SK-N-SH (cell line): ENCODE data around the gene VPS13C. TPM values are rescaled to one million over a fixed set of nuclear protein-coding genes. Genes with fewer than 3 reads are reported as not detected.
A peak's percentile ranks its signal among the peaks of the same experiment; 100 is the strongest.

Experiments used
- CTCF ChIA-PET: fragments of 300-600, 350-600 bp; formaldehyde crosslinking; extraction: SDS; loops from one replicate; lab custom pipeline; 2021; lab: Yijun Ruan, JAX
- POLR2A ChIA-PET: fragments of 350-600 bp; sonication (Branson Sonifier 250); formaldehyde crosslinking; extraction: SDS; loops from one replicate; lab custom pipeline; 2020; ENCODE audit warnings: antibody characterized with exemption, inconsistent platforms; lab: Yijun Ruan, JAX
- DNase-seq: peaks from one replicate; pipeline ENCODE4 v3.0.0; 2012
- H2AFZ ChIP-seq: fragments of 200-600 bp; sonication (generic); 2 replicates; pipeline ENCODE4 v1.8.1; 2016; ENCODE audit warnings: antibody characterized with exemption, mild to moderate bottlenecking, low read depth
- H3F3A ChIP-seq: fragments of 200-600 bp; sonication (generic); replicated peaks from 2 replicates; pipeline ENCODE3; 2016; ENCODE audit warnings: antibody characterized with exemption, mild to moderate bottlenecking; ENCODE audit not compliant: insufficient read depth
- H3K27ac ChIP-seq, 2 experiments: fragments of 200-500 bp in 1 of 2; fragments of 200-600 bp in 1 of 2; sonication (Bioruptor generic) in 1 of 2; sonication (generic), shearing (Covaris generic) in 1 of 2; 2 replicates each; pipeline versions ENCODE4 v1.5.1 to v1.6.1; 2014 to 2016; ENCODE audit warnings: low read depth in 2 of 2, inconsistent platforms in 1 of 2, low read length in 1 of 2, mild to moderate bottlenecking in 1 of 2, mixed read lengths in 1 of 2
- H3K27me3 ChIP-seq: fragments of 200-600 bp; sonication (generic), shearing (Covaris generic); 2 replicates; pipeline ENCODE4 v1.6.1; 2016; ENCODE audit warnings: mixed run types; ENCODE audit not compliant: insufficient read depth
- H3K36me3 ChIP-seq, 2 experiments: fragments of 200-500 bp in 1 of 2; fragments of 200-600 bp in 1 of 2; sonication (Bioruptor generic) in 1 of 2; sonication (generic) in 1 of 2; replicated peaks in 1 of 2; 2 replicates each; pipeline versions ENCODE3 to v1.5.1; 2014 to 2016; ENCODE audit warnings: low read length in 1 of 2, mild to moderate bottlenecking in 1 of 2; ENCODE audit not compliant: insufficient read depth in 2 of 2, control insufficient read depth in 1 of 2
- H3K4me1 ChIP-seq, 2 experiments: fragments of 200-500 bp in 1 of 2; fragments of 200-600 bp in 1 of 2; sonication (Bioruptor generic) in 1 of 2; sonication (generic), shearing (Covaris generic) in 1 of 2; 2 replicates each; pipeline versions ENCODE4 v1.5.1 to v1.6.1; 2014 to 2016; ENCODE audit warnings: low read depth in 1 of 2, low read length in 1 of 2, mixed run types in 1 of 2; ENCODE audit not compliant: insufficient read depth in 2 of 2, control insufficient read depth in 1 of 2
- H3K4me2 ChIP-seq: fragments of 200-600 bp; sonication (generic), shearing (Covaris generic); 2 replicates; pipeline ENCODE4 v1.6.1; 2017; ENCODE audit warnings: mixed run types
- H3K4me3 ChIP-seq, 2 experiments: fragments of 200-500 bp in 1 of 2; fragments of 200-600 bp in 1 of 2; sonication (Bioruptor generic) in 1 of 2; sonication (generic), shearing (Covaris generic) in 1 of 2; 2 replicates each; pipeline versions ENCODE4 v1.5.1 to v1.8.1; 2014 to 2016; ENCODE audit warnings: low read depth in 2 of 2, inconsistent platforms in 1 of 2, low read length in 1 of 2, mild to moderate bottlenecking in 1 of 2, mixed read lengths in 1 of 2, moderate library complexity in 1 of 2
- H3K79me2 ChIP-seq: fragments of 200-600 bp; sonication (generic); 2 replicates; pipeline ENCODE4 v1.8.1; 2017; ENCODE audit warnings: mild to moderate bottlenecking; ENCODE audit not compliant: insufficient read depth
- H3K9ac ChIP-seq: fragments of 200-600 bp; sonication (generic); 2 replicates; pipeline ENCODE4 v1.6.1; 2017; ENCODE audit warnings: mixed run types
- H3K9me2 ChIP-seq: fragments of 200-600 bp; sonication (generic); 2 replicates; pipeline ENCODE4 v1.6.1; 2017; ENCODE audit warnings: mixed run types
- H3K9me3 ChIP-seq: fragments of 200-600 bp; sonication (generic); 2 replicates; pipeline ENCODE4 v1.6.1; 2017; ENCODE audit warnings: mixed run types, mild to moderate bottlenecking, moderate library complexity
- H4K20me1 ChIP-seq: fragments of 200-600 bp; sonication (generic); 2 replicates; pipeline ENCODE4 v1.6.1; 2017; ENCODE audit warnings: mild to moderate bottlenecking, mixed run types; ENCODE audit not compliant: insufficient read depth
- CTCF ChIP-seq: fragments of 200-600 bp; sonication (generic); IDR thresholded peaks from 2 replicates; pipeline ENCODE4 v1.6.1; 2017; ENCODE audit warnings: antibody characterized with exemption, mild to moderate bottlenecking, moderate library complexity
- EP300 ChIP-seq, 2 experiments: IDR thresholded peaks; 2 replicates each; pipeline versions ENCODE4 v1.4.0 to v1.6.1; 2012; ENCODE audit warnings: borderline replicate concordance in 1 of 2, low read depth in 1 of 2, low read length in 1 of 2
- FOSL2 ChIP-seq: IDR thresholded peaks from 2 replicates; pipeline ENCODE4 v1.4.0; 2012; ENCODE audit warnings: low read depth, mild to moderate bottlenecking, moderate library complexity, borderline replicate concordance
- GATA2 ChIP-seq: sonication (generic); formaldehyde crosslinking; IDR thresholded peaks from 2 replicates; pipeline ENCODE4 v1.5.0; 2020; ENCODE audit warnings: mild to moderate bottlenecking, missing genetic modification reagents
- JUND ChIP-seq: IDR thresholded peaks from 2 replicates; pipeline ENCODE4 v1.4.0; 2012
- MAX ChIP-seq: IDR thresholded peaks from 2 replicates; pipeline ENCODE4 v1.4.0; 2012; ENCODE audit warnings: low read depth
- MXI1 ChIP-seq: IDR thresholded peaks from 2 replicates; pipeline ENCODE4 v1.6.1; 2012; ENCODE audit warnings: mild to moderate bottlenecking, low read depth, low read length, improper control_type of control experiment
- NFIC ChIP-seq: IDR thresholded peaks from 2 replicates; pipeline ENCODE4 v1.4.0; 2012; ENCODE audit warnings: borderline replicate concordance
- PBX3 ChIP-seq: IDR thresholded peaks from 2 replicates; pipeline ENCODE4; 2012
- POLR2AphosphoS5 ChIP-seq: IDR thresholded peaks from 2 replicates; pipeline ENCODE4 v1.6.1; 2012; ENCODE audit warnings: low read depth, low read length
- RFX5 ChIP-seq: IDR thresholded peaks from 2 replicates; pipeline ENCODE4 v1.6.1; 2012; ENCODE audit warnings: mild to moderate bottlenecking, improper control_type of control experiment, low read length
- RXRA ChIP-seq: IDR thresholded peaks from 2 replicates; pipeline ENCODE4 v1.4.0; 2012; ENCODE audit warnings: low read depth, mild to moderate bottlenecking, borderline replicate concordance
- TEAD4 ChIP-seq: IDR thresholded peaks from 2 replicates; pipeline ENCODE4 v1.4.0; 2012; ENCODE audit warnings: mild to moderate bottlenecking, borderline replicate concordance; ENCODE audit not compliant: insufficient read depth
- USF2 ChIP-seq: fragments of 150-350 bp; IDR thresholded peaks from 2 replicates; pipeline ENCODE4 v1.6.1; 2017; ENCODE audit warnings: antibody characterized with exemption, low read length, low read depth, borderline replicate concordance
- WGBS: methylation state at CpG from one replicate; pipeline ENCODE4 v1.1.6; 2017; ENCODE audit warnings: low lambda C conversion rate; 5-methylcytosine and 5-hydroxymethylcytosine counted together
- polyA plus RNA-seq, 3 experiments: library from polyadenylated mRNA; depleted of rRNA; stranded (reverse); fragments of >200 nt; gene quantifications; 2 replicates each; pipeline ENCODE4 v1.2.3, GENCODE V29; 2012
- TF ChIP-seq, protein P1 (sequence below): fragments of 150-350 bp; IDR thresholded peaks from 2 replicates; pipeline ENCODE4 v1.6.1; 2016; ENCODE audit warnings: mild to moderate bottlenecking, low read depth, low read length

VPS13C gene
- polyA plus RNA-seq, 1 of the 3 experiments (the other 2 are of a cell fraction) = 5.7 TPM

DNA sequence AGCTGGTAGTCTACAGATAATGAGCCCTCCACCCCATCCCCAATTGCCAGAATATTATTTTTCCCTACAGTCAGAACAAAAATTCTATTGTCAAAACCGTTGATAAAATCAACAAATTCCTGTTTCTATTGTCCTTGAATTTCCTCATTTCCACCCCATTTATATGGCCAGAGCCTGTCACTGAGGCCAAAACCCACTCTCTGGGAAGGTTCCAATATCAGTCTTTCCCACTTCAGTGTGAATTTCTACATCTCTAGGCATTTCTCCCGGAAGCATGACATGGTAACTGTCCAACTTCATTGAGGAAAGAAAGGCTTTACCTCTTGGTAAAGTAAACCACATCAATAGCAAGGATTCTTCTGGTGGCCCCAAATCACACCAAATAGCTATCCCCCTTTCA lies 48.2 kb upstream of the VPS13C start:
- H3K79me2 ChIP-seq = no peaks in the 10 kb centered on the region
- POLR2A ChIA-PET = no interaction called here
- no peak overlapping the region for H3K4me3 ChIP-seq
- no peak for DNase-seq
- H3K36me3 ChIP-seq = no peaks in the 10 kb centered on the region
- no peaks in the 10 kb centered on the region for H3K27me3 ChIP-seq
- peaks cover 16 to 38% of the 10 kb centered on the region in 2 experiments for H3K4me1 ChIP-seq
- H4K20me1 ChIP-seq = no peaks in the 10 kb centered on the region
- H3K9me2 ChIP-seq = no peaks in the 10 kb centered on the region
- H3K4me2 ChIP-seq = no peak overlapping the region
- WGBS = 62% methylated on average over 2 of the region's 2 CpGs
- TF ChIP-seq JUND (no peak), USF2 (no peak), RFX5 (no peak), RXRA (no peak), TEAD4 (no peak), FOSL2 (no peak), POLR2AphosphoS5 (no peak), MAX (no peak), CTCF (no peak), EP300 (IDR thresholded peaks at IDR 0.05; ENCODE audit: borderline replicate concordance in 1 of 2, low read depth in 1 of 2, low read length in 1 of 2) (no peak)
- TF ChIP-seq, protein P1, sequence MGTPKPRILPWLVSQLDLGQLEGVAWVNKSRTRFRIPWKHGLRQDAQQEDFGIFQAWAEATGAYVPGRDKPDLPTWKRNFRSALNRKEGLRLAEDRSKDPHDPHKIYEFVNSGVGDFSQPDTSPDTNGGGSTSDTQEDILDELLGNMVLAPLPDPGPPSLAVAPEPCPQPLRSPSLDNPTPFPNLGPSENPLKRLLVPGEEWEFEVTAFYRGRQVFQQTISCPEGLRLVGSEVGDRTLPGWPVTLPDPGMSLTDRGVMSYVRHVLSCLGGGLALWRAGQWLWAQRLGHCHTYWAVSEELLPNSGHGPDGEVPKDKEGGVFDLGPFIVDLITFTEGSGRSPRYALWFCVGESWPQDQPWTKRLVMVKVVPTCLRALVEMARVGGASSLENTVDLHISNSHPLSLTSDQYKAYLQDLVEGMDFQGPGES = no peak
- H3K27ac ChIP-seq = peak overlapping the region in 1 of 2 experiments; percentile 99; a peak in 2 of 4 replicates
- H3K9ac ChIP-seq = no peak overlapping the region
- peaks cover 20% of the 10 kb centered on the region for H3F3A ChIP-seq
- CTCF ChIA-PET = interaction anchor here (1.0 to 5.3 kb wide), 3 partner anchors 17 to 47 kb away, joined by 3 to 24 read pairs (median 9); partner anchors contain the start of gene VPS13C
- no peak overlapping the region for H2AFZ ChIP-seq
- H3K9me3 ChIP-seq = no peaks in the 10 kb centered on the region

- Histone ChIP-seq H4K20me1 (no peaks in the 10 kb centered on the region), H3K9me2 (no peaks in the 10 kb centered on the region), H3K9me3 (no peaks in the 10 kb centered on the region), H3K4me1 (peaks cover 16 to 31% of the 10 kb centered on the region in 2 experiments), H3K36me3 (no peaks in the 10 kb centered on the region), H3F3A (peaks cover 20% of the 10 kb centered on the region), H2AFZ (0 out of 2 replicates have a peak overlapping the region, but pooled peaks have one; percentile 20), H3K4me2 (no peak overlapping the region), H3K9ac (no peak overlapping the region), H3K79me2 (no peaks in the 10 kb centered on the region), H3K4me3 (no peak overlapping the region), H3K27me3 (no peaks in the 10 kb centered on the region), H3K27ac (peak overlapping the region in 1 of 2 experiments; percentile 99; a peak in 2 of 4 replicates)
- 77% methylated on average over 2 of the region's 2 CpGs for WGBS
- no peak for DNase-seq
- TF ChIP-seq, protein P1 = no peak
- TF ChIP-seq TEAD4 (no peak), MXI1 (no peak), NFIC (no peak), PBX3 (no peak), RFX5 (no peak), GATA2 (CRISPR knock-in tag) (no peak)
- ChIA-PET CTCF (interaction anchor here (1.6 to 5.3 kb wide), 3 partner anchors 9 to 47 kb away, joined by 6 to 24 read pairs (median 9); partner anchors contain the start of gene VPS13C), POLR2A (no interaction called here)
Observed at GRCh38 chr15:62107571-62108121, 47.4 kb upstream of the VPS13C start.
